Fibroblast of skin of left quadriceps (primary cell): ENCODE results near the gene PTGES.

Experiments used
- DNase-seq, 2 experiments: peaks; one replicate each; pipeline ENCODE4 v3.0.0-alpha.2; 2013; ENCODE audit warnings: low read depth in 2 of 2

The PTGES gene

GRCh38 chr9:129692534-129692933, 60.3 kb downstream of the PTGES start:
- no peak for DNase-seq
